OCI-M2 (cell line): Measurements from ENCODE around the gene KCNRG.
"Not testable (repeated sequence)": the region's sequence is repeated elsewhere in the genome, so short reads cannot be mapped to it uniquely, and the experiment has no call there.

ENCODE experiments used
- DNase-seq: peaks from one replicate; lab custom pipeline; 2025; ENCODE audit not compliant: unreplicated experiment; lab: John Stamatoyannopoulos, UW

The KCNRG gene

GRCh38 chr13:50011461-50011860, 3.8 kb upstream of the KCNRG start:
- DNase-seq: no peak

GRCh38 chr13:50012396-50013169, 2.7 kb upstream of the KCNRG start:
- no peak for DNase-seq

- no peak for DNase-seq
Measured at GRCh38 chr13:50014386-50014785, 858 bp upstream of the KCNRG start.

GRCh38 chr13:50015750-50016149, 506 bp downstream of the KCNRG start:
- DNase-seq: no peak

GRCh38 chr13:50016444-50016843, 1.2 kb downstream of the KCNRG start:
- DNase-seq: no peak

GRCh38 chr13:50017819-50018218, 2.6 kb downstream of the KCNRG start:
- DNase-seq: no peak

GRCh38 chr13:50025436-50025835, 10.2 kb downstream of the KCNRG start:
- DNase-seq: no peak

- DNase-seq: no peak
Measured at GRCh38 chr13:50026788-50027473, 11.7 kb downstream of the KCNRG start.

- DNase-seq: no peak
Measured at GRCh38 chr13:50030315-50030714, 15.1 kb downstream of the KCNRG start.

- no peak for DNase-seq
Measured at GRCh38 chr13:50033725-50034124, 18.5 kb downstream of the KCNRG start.

GRCh38 chr13:50037788-50038187, 22.5 kb downstream of the KCNRG start:
- DNase-seq: no peak

- DNase-seq: no peak
Measured at GRCh38 chr13:50038266-50038665, 23.0 kb downstream of the KCNRG start.

GRCh38 chr13:50052478-50052877, 37.2 kb downstream of the KCNRG start:
- DNase-seq: no peak

GRCh38 chr13:50053844-50054243, 38.6 kb downstream of the KCNRG start:
- no peak for DNase-seq

- DNase-seq: no peak
Measured at GRCh38 chr13:50055454-50055853, 40.2 kb downstream of the KCNRG start.

- no peak for DNase-seq
Measured at GRCh38 chr13:50060718-50061117, 45.5 kb downstream of the KCNRG start.

- not testable (repeated sequence) for DNase-seq
Measured at GRCh38 chr13:50062336-50062735, 47.1 kb downstream of the KCNRG start.

GRCh38 chr13:50065712-50066111, 50.5 kb downstream of the KCNRG start:
- DNase-seq: no peak

- DNase-seq: no peak
Measured at GRCh38 chr13:50068508-50068907, 53.3 kb downstream of the KCNRG start.

GRCh38 chr13:50069261-50069660, 54.0 kb downstream of the KCNRG start:
- DNase-seq: no peak

- DNase-seq: no peak
Measured at GRCh38 chr13:50070186-50070585, 54.9 kb downstream of the KCNRG start.
